Mesodermal cell (in vitro differentiated cells): ENCODE results near the gene TELO2.

ENCODE experiments used
- H3K27ac ChIP-seq: 2 replicates; pipeline ENCODE4 v1.7.0; 2013; ENCODE audit warnings: mild to moderate bottlenecking, low read depth, low read length, moderate library complexity; ENCODE audit not compliant: severe bottlenecking
- H3K36me3 ChIP-seq: 2 replicates; pipeline ENCODE4 v1.7.1; 2013; ENCODE audit warnings: mild to moderate bottlenecking, low read length, moderate library complexity; ENCODE audit not compliant: control insufficient read depth, insufficient read depth
- H3K4me1 ChIP-seq: one replicate; pipeline ENCODE4 v1.7.1; 2013; ENCODE audit warnings: mild to moderate bottlenecking, low read length; ENCODE audit not compliant: insufficient read depth, control insufficient read depth, poor library complexity, severe bottlenecking
- H3K4me3 ChIP-seq: 2 replicates; pipeline ENCODE4 v1.7.0; 2013; ENCODE audit warnings: low read length, control low read depth, mild to moderate bottlenecking; ENCODE audit not compliant: insufficient read depth, poor library complexity, severe bottlenecking; ENCODE audit errors: extremely low read depth
- H3K9me3 ChIP-seq: 2 replicates; pipeline ENCODE4 v1.7.1; 2013; ENCODE audit warnings: mild to moderate bottlenecking, low read length, moderate library complexity; ENCODE audit not compliant: control insufficient read depth
- WGBS, 2 experiments: methylation state at CpG; one replicate each; pipeline ENCODE4 v1.1.5; 2013; ENCODE audit warnings: missing lambda C conversion rate in 2 of 2; ENCODE audit not compliant: insufficient coverage in 2 of 2; 5-methylcytosine and 5-hydroxymethylcytosine counted together

TELO2 gene

DNA sequence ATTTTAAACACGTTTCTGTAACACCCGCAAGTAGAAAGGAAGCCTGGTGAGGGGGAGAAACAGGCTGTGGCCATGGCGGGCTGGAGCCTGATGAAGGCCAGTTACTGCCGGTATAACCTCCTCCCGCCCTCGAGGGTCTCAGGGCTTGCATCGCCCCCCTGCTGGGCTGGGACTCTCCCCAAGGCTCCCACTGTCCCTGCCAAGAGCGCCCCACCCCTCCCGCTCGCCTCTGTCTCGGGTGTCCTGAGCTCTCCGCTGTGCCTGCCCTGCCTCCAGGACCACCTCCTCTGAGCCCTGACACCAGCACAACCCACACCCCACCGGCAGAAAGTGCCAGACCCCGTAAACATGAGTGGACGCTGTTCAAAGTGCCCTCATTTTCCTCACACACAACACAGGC, 59.0 kb downstream of the TELO2 start:
- WGBS, 2 experiments: 89% methylated on average over 14 to 15 of the region's 15 CpGs
- no peaks in the 10 kb centered on the region for H3K9me3 ChIP-seq
- H3K4me1 ChIP-seq: no peaks in the 10 kb centered on the region
- H3K4me3 ChIP-seq: no peak overlapping the region
- no peak overlapping the region for H3K27ac ChIP-seq
- H3K36me3 ChIP-seq: peaks cover 41% of the 10 kb centered on the region

DNA sequence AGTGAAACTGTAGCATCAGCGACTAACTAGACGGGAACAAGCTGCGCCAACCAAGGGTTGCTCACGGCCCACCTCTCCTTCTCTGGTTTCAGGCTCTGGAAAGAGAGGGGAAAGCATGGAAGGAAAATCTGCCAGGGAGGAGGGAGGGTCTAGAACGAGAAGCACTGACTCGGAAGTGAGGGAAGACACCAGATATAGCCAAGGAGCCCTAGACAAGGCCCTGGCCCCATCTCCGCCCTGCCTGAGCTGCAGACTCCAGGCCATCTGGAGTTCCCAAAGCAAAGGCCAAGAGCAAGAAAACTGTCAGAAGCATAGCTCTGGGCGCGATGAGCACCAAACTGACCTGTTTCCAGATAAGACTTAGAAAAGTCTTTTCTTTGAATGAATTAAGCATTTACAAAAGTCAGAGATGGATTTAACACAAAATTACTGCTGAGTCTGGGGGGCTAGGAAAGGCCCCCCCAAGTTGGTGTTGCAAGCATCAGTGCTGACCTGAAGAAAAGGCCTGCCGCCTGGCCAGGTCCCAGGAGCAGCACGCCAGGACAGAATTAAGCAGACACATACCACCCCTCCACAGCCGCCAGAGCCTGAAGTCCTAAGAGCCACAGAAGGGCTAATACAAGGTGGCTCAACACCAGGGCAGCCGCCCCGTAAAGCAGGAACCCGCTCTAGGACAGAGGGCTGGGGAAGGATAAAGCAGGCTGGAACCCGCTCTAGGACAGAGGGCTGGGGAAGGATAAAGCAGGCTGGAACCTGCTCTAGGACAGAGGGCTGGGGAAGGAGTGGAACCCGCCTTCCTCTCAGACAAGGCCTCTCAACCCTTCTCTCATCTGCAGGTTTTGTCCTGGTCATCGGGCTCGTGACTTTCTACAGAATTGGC, 61.0 kb downstream of the TELO2 start:
- H3K9me3 ChIP-seq: no peaks in the 10 kb centered on the region
- H3K4me1 ChIP-seq: no peaks in the 10 kb centered on the region
- H3K4me3 ChIP-seq: no peak overlapping the region
- WGBS, 2 experiments: 94% methylated on average over 12 to 16 of the region's 19 CpGs
- peaks cover 51% of the 10 kb centered on the region for H3K36me3 ChIP-seq
- no peak overlapping the region for H3K27ac ChIP-seq

DNA sequence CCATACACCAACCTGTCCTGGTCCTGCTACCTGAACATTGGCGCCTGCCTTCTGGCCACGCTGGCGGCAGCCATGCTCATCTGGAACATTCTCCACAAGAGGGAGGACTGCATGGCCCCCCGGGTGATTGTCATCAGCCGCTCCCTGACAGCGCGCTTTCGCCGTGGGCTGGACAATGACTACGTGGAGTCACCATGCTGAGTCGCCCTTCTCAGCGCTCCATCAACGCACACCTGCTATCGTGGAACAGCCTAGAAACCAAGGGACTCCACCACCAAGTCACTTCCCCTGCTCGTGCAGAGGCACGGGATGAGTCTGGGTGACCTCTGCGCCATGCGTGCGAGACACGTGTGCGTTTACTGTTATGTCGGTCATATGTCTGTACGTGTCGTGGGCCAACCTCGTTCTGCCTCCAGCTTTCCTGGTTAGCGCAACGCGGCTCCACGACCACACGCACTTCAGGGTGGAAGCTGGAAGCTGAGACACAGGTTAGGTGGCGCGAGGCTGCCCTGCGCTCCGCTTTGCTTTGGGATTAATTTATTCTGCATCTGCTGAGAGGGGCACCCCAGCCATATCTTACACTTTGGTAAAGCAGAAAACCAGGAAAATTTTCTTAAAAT, 61.8 kb downstream of the TELO2 start:
- Histone ChIP-seq H3K9me3 (no peaks in the 10 kb centered on the region), H3K4me1 (no peaks in the 10 kb centered on the region), H3K27ac (no peak overlapping the region), H3K4me3 (no peak overlapping the region), H3K36me3 (peaks cover 55% of the 10 kb centered on the region)
- WGBS, 2 experiments: 95 to 96% methylated on average over 30 to 32 of the region's 34 CpGs

DNA sequence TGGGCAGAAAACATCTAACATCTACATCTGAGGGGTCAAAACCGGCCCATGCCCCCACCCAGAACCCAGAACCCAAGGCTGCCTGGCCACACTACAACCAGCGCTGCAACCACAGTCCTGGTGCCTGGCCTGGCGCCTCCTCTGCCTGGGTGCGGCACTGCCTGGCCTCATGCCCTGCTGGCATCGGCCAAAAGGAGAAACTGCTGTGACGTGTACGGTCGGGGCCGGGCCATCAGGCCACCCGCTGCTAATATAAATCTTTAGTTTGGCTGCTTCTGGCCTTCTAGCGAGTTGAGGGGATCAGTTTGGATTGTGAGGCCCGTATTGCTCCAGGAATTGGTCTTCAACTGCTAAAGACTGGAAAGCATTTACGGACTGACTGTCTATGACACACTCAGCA, 63.1 kb downstream of the TELO2 start:
- Histone ChIP-seq H3K36me3 (peaks cover 57% of the 10 kb centered on the region), H3K9me3 (no peaks in the 10 kb centered on the region)
- 97 to 100% methylated on average over 6 to 12 of the region's 13 CpGs for WGBS, 2 experiments

DNA sequence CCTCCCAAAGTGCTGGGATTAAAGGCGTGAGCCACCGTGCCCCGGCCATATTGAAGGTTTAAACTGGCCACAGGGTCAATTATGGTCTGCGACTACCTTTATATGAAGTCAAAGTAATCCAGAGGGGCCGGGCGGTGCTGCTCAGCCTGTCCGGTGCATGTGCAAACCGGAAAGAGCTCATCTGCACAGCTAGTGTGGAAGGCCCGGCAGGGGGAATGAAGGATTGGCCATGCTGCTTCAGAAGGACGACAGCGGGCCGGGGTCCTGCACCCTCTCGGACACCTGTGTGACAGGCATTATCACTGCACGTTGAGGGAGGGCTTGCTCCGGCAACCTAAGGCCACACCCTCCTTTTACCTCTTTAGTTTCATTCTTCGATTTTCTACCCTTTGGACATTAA, 63.9 kb downstream of the TELO2 start:
- H3K36me3 ChIP-seq: peaks cover 60% of the 10 kb centered on the region
- 94 to 97% methylated on average over 13 to 14 of the region's 16 CpGs for WGBS, 2 experiments

More for the DNA sequence above, 63.1 kb downstream of the TELO2 start:
- Histone ChIP-seq H3K27ac (no peak overlapping the region), H3K4me1 (no peaks in the 10 kb centered on the region), H3K4me3 (no peak overlapping the region)

DNA sequence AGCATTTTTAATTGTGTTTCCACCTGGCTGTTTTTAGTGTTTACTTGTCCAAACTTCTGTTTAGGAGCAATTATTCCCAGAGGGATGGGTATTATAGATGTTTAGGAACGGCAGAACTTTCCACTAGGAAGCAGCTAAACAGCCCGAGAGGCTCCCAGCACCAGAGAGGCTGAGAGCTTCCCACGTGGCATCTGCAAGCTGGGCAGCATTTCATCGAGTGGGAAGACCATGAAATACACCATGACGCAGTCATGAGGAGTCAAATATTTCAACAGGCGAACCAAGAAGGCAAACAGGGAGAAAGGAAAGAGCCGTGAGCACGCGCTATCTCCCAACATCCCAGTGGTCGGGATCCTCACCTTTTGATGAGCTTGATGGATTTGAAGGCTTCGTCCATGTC, 64.4 kb downstream of the TELO2 start:
- WGBS, 2 experiments: 93 to 98% methylated on average over 7 to 11 of the region's 11 CpGs
- Histone ChIP-seq H3K36me3 (peaks cover 58% of the 10 kb centered on the region), H3K4me1 (no peaks in the 10 kb centered on the region), H3K27ac (no peak overlapping the region), H3K4me3 (no peak overlapping the region), H3K9me3 (no peaks in the 10 kb centered on the region)

More for the DNA sequence above, 63.9 kb downstream of the TELO2 start:
- Histone ChIP-seq H3K27ac (no peak overlapping the region), H3K9me3 (no peaks in the 10 kb centered on the region), H3K4me1 (no peaks in the 10 kb centered on the region), H3K4me3 (no peak overlapping the region)

DNA sequence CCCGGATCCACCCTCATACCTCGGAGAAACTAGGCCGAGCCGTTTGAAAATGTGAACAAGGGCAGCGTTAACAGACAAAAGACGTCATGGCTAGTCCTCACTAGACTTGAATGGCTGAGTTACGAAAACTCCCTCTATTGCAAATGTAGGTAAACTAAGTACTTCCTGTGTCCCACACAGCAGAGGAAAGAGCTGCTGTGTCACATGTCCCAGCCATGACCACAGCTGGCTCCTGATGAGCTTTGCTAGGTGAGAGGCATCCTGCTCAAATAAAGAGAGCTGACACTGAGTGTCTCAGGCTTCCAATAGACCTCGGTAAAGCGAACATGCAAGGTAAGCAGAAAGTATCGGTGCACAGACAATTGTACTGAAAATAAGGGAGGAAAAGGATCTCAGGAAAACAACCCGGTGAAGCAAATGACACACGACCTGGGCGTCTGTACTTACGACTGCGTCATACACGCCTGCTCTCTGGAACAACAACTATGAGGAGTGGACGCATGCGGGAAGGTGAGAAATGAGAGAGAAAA, 66.4 kb downstream of the TELO2 start:
- Histone ChIP-seq H3K4me3 (no peak overlapping the region), H3K27ac (no peak overlapping the region), H3K4me1 (no peaks in the 10 kb centered on the region), H3K9me3 (no peaks in the 10 kb centered on the region), H3K36me3 (peaks cover 55% of the 10 kb centered on the region)
- WGBS, 2 experiments: 92 to 94% methylated on average over 17 to 18 of the region's 18 CpGs
